ENCODE data around the gene WDR20. TPM values are rescaled to one million over a fixed set of nuclear protein-coding genes. Genes with fewer than 3 reads are reported as not detected.
"Not testable (repeated sequence)": the region's sequence is repeated elsewhere in the genome, so short reads cannot be mapped to it uniquely, and the experiment has no call there.

Gene WDR20
- total RNA-seq = 14.0 TPM

DNA sequence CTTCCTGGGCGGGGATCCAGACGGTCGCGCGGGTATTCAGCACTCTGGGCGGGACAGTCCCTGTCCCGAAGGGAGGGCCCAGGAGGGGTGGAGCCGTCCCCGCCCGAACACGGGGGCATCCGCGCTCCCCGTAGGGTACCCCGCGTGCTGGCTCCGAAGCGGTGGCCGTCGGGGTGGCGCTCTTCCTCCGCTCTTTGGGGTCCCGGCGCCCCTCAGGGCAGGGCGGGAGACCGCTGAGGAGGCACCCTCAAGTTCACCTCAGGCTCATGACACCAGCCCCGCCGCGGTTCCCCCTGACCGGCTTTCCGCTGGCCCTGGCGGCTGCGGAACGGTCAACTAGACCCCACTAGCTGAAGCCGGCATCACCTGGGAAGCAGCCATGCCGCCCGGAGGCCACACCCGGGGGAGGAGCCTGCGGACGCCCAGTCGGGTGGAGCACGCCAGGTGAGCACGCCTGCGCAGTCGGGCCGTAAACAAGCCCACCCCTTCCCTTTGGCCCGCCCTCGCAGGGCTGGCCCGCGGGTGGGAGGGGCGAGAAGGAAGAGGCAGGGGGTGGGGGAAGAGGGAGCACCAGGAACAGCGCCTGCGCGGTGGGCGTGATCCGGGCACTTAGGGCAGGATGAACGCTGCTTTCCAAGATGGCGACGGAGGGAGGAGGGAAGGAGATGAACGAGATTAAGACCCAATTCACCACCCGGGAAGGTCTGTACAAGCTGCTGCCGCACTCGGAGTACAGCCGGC lies at the start of gene WDR20:
WDR20 (plus strand) TSS at position 612 of the 741 bp plus-strand sequence; CDS start at position 639, 27 bp downstream.
- DNase-seq (ENCODE audit: low spot score) (peak; percentile 99), ATAC-seq (peak; percentile 97)

- no peak for ATAC-seq
- DNase-seq (ENCODE audit: low spot score) = no peak
Observed at GRCh38 chr14:102090713-102091112, 49.0 kb upstream of the WDR20 start.

- ATAC-seq (no peak), DNase-seq (ENCODE audit: low spot score) (no peak)
Observed at GRCh38 chr14:102092806-102093205, 46.9 kb upstream of the WDR20 start.

GRCh38 chr14:102094101-102094500 lies 45.6 kb upstream of the WDR20 start:
- ATAC-seq (no peak), DNase-seq (ENCODE audit: low spot score) (no peak)

- no peak for DNase-seq (ENCODE audit: low spot score)
Observed at GRCh38 chr14:102095231-102095870, 44.3 kb upstream of the WDR20 start.

DNA sequence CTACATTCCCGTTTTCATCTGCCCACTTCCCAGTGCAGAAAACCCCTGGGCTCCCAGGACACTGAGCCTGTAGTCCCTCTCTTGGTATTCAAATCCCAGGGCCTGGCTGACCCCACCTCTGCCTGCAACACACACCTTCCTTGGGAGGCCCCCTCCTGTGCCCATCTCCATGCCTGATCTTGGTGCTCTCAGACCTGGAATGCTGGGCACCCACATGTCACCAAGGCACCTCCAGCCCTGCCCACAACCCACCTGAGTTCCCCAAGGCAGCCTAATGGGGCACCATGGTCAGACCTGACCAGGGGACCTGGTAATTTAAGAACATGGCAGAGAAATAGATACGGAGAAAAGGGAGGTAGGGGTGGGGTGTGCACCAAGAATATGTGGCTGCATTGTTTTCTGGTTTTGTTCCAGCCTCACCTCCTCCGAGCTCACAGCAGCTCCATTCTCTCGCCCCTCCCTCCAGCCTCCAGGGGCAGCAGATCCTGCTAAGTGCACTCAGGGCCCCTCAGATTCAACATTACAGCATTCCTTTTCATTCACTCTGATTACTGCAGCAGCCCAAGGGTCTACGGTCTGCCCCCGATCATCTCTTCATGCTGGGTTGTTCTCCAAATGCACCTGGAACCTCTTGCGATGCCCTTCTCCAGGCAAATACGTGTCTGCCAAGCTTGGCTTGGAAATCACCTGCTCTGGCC lies 43.7 kb upstream of the WDR20 start:
- DNase-seq (ENCODE audit: low spot score) (no peak), ATAC-seq (peak; percentile 42)

More at GRCh38 chr14:102095231-102095870, 44.3 kb upstream of the WDR20 start:
- no peak for ATAC-seq

DNA sequence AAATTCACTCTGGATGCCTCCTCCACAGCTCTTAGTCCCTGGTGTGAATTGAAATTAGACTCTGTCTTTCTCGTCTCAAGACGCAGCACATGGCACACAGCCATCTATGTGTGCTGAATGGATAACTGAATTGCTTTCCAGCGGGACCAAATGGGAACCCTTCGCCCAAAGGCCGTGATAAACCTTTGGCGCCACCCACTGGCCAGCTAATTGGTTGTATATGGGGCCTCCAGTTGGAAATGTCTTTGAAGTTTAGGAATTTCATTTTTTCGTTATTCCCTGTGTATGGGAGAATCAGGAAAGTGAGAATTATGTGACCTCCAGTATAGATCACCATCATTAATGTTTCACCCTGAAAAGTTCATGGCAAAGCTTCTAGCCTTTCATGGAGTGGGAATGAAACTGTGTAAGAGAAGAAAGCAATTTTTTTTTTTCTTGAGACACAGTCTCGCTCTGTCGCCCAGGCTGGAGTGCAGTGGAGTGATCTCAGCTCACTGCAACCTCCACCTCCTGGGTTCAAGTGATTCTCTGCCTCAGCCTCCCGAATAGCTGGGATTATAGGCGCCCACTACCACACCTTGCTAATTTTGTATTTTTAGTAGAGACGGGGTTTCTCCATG lies 43.0 kb upstream of the WDR20 start:
- ATAC-seq (peak; percentile 96), DNase-seq (ENCODE audit: low spot score) (peak; percentile 82)

GRCh38 chr14:102097441-102098135 lies 42.1 kb upstream of the WDR20 start:
- DNase-seq (ENCODE audit: low spot score) (no peak), ATAC-seq (no peak)

GRCh38 chr14:102103062-102103695 lies 36.5 kb upstream of the WDR20 start:
- ATAC-seq (no peak), DNase-seq (ENCODE audit: low spot score) (no peak)

DNA sequence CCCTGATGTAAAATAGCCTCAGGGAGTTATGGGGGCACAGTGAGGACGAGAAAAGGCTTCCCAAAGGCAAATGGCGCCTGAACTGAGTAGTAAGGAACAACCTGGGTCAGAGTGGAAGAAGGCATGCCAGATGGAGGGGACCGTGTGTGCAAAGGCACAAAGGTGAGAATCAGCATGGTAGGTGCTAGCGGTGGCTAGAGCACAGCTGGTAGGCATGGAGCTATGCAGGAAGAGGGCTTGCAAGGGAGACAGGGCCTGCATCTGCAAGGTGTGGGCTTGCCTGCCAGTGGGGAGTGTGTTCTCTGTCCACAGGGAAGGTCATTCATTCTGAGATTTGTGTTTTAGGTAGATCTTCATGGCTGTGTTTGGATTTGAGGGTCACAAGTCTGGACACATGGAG lies 34.3 kb upstream of the WDR20 start:
- no peak for ATAC-seq

GRCh38 chr14:102109332-102109731 lies 30.4 kb upstream of the WDR20 start:
- DNase-seq (ENCODE audit: low spot score); ATAC-seq: not testable (repeated sequence)

More for the DNA sequence above, 34.3 kb upstream of the WDR20 start:
- DNase-seq (ENCODE audit: low spot score) = no peak

- ATAC-seq = no peak
- DNase-seq (ENCODE audit: low spot score) = no peak
Observed at GRCh38 chr14:102111101-102111500, 28.6 kb upstream of the WDR20 start.

GRCh38 chr14:102116361-102117180 lies 23.1 kb upstream of the WDR20 start:
- ATAC-seq = no peak
- peak; percentile 35 for DNase-seq (ENCODE audit: low spot score)

DNA sequence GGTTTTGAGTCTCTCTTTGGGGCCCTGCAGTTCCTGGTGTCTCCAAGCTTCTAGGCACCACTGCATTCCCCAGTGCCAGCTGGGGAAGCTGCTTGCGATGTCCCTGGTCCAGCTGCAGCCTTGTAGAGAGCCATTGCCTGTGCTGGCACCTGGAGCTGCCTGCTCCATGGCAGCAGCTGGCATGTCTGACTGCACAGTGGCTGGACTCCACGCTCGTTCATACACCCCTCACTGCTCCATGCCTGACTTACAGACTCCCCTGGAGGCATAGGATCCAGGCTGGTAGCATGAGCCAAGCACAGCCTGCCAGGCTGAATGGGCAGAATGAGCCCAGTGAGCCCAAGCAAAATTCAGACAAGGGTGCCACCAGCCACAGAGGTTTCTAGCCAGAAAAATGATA lies 21.8 kb upstream of the WDR20 start:
- ATAC-seq (no peak), DNase-seq (ENCODE audit: low spot score) (peak; percentile 30)

GRCh38 chr14:102120888-102121287 lies 18.8 kb upstream of the WDR20 start:
- peak; percentile 11 for DNase-seq (ENCODE audit: low spot score)
- no peak for ATAC-seq

DNA sequence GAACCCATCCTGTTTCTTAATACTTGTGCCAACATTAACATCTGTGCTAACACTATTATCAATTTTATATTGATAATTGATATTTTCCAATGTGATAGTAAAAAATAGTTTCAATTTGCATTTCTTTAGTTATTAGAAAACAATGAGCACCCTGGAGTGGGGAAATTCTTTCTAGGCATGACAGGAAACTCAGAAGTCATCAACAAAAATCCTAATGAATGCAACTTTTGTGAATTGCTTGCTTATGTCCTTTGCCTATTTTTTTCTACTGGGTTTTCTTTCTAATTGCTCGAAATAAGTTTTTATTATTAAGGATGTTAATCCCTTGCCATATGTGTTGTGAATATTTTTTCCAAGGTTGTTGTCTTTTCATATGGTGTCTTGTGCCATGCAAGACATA lies 18.1 kb upstream of the WDR20 start:
- no peak for DNase-seq (ENCODE audit: low spot score)
- ATAC-seq = no peak

DNA sequence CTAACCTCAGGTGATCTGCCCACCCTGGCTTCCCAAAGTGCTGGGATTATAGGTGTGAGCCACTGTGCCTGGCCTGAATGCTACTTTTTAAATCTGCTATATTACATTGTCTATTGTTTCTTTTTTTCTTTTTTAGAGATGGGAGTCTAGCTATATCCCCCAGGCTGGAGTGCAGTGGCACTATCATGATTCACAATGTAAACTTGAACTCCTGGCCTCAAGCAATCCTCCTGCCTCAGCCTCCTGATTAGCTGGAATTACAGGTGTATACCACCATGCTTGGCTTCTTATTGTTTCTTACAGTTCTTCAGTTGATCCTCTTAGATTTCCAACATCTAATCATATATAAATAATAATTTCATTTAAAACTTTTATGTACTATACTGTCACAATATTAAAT lies 15.3 kb upstream of the WDR20 start:
- ATAC-seq (no peak), DNase-seq (ENCODE audit: low spot score) (peak; percentile 26)

- DNase-seq (ENCODE audit: low spot score) (no peak), ATAC-seq (no peak)
Observed at GRCh38 chr14:102125546-102125945, 14.2 kb upstream of the WDR20 start.

GRCh38 chr14:102126807-102127455 lies 12.8 kb upstream of the WDR20 start:
- DNase-seq (ENCODE audit: low spot score) (no peak), ATAC-seq (no peak)
